Astrocyte (in vitro differentiated cells and primary cell): ENCODE measurements around the gene ANAPC16. TPM values are rescaled to one million over a fixed set of nuclear protein-coding genes. Genes with fewer than 3 reads are reported as not detected.
"Not testable (repeated sequence)": the region's sequence is repeated elsewhere in the genome, so short reads cannot be mapped to it uniquely, and the experiment has no call there.

Experiments used
- DNase-seq: peaks from one replicate; pipeline ENCODE4 v3.0.0-alpha.2; 2010; ENCODE audit warnings: low read depth
- FAIRE-seq: peaks from 2 replicates; lab custom pipeline; 2011; peaks lifted over from hg19 to GRCh38; lab: Jason Lieb, UNC
- H2AFZ ChIP-seq: 2 replicates; pipeline ENCODE4 v1.6.0; 2012; ENCODE audit warnings: low read depth, low read length, inconsistent platforms
- H3K27ac ChIP-seq: 2 replicates; pipeline ENCODE4 v1.5.1; 2011; ENCODE audit warnings: low read depth, low read length, inconsistent platforms
- H3K27me3 ChIP-seq: 2 replicates; pipeline ENCODE4 v1.6.0; 2011; ENCODE audit warnings: low read length, inconsistent platforms; ENCODE audit not compliant: insufficient read depth
- H3K36me3 ChIP-seq: 2 replicates; pipeline ENCODE4 v1.5.1; 2011; ENCODE audit warnings: low read length, inconsistent platforms; ENCODE audit not compliant: insufficient read depth
- H3K4me1 ChIP-seq: 2 replicates; pipeline ENCODE4 v1.5.1; 2011; ENCODE audit warnings: low read length, inconsistent platforms; ENCODE audit not compliant: insufficient read depth
- H3K4me2 ChIP-seq: 2 replicates; pipeline ENCODE4 v1.6.0; 2012; ENCODE audit warnings: low read length, inconsistent platforms
- H3K4me3 ChIP-seq: 2 replicates; pipeline ENCODE4 v1.5.1; 2011; ENCODE audit warnings: low read depth, mild to moderate bottlenecking, low read length, inconsistent platforms; ENCODE audit not compliant: insufficient read depth
- H3K79me2 ChIP-seq: 2 replicates; pipeline ENCODE4 v1.6.0; 2012; ENCODE audit warnings: mild to moderate bottlenecking, low read length, inconsistent platforms; ENCODE audit not compliant: insufficient read depth
- H3K9ac ChIP-seq: 2 replicates; pipeline ENCODE4 v1.6.0; 2012; ENCODE audit warnings: mild to moderate bottlenecking, low read length, inconsistent platforms
- H3K9me3 ChIP-seq: 2 replicates; pipeline ENCODE4 v1.5.1; 2012; ENCODE audit warnings: low read depth, mild to moderate bottlenecking, low read length, inconsistent platforms; ENCODE audit not compliant: insufficient read depth
- H4K20me1 ChIP-seq: 2 replicates; pipeline ENCODE4 v1.6.0; 2012; ENCODE audit warnings: low read length, inconsistent platforms; ENCODE audit not compliant: insufficient read depth
- H3K27ac Mint-ChIP-seq: one replicate; pipeline ENCODE4 v1.8.0; 2021; ENCODE audit warnings: mild to moderate bottlenecking, mixed read lengths; ENCODE audit not compliant: unreplicated experiment
- H3K27me3 Mint-ChIP-seq: one replicate; pipeline ENCODE4 v1.8.0; 2021; ENCODE audit warnings: low read depth, mixed read lengths; ENCODE audit not compliant: unreplicated experiment
- H3K36me3 Mint-ChIP-seq: one replicate; pipeline ENCODE4 v1.8.0; 2021; ENCODE audit warnings: low read depth, mixed read lengths; ENCODE audit not compliant: unreplicated experiment
- H3K4me1 Mint-ChIP-seq: one replicate; pipeline ENCODE4 v1.8.0; 2021; ENCODE audit warnings: low read depth, mixed read lengths; ENCODE audit not compliant: unreplicated experiment
- H3K4me3 Mint-ChIP-seq: one replicate; pipeline ENCODE4 v1.8.0; 2021; ENCODE audit warnings: mild to moderate bottlenecking, moderate library complexity, mixed read lengths; ENCODE audit not compliant: unreplicated experiment
- H3K9me3 Mint-ChIP-seq: one replicate; pipeline ENCODE4 v1.8.0; 2021; ENCODE audit warnings: mild to moderate bottlenecking, mixed read lengths; ENCODE audit not compliant: unreplicated experiment
- EZH2 ChIP-seq: IDR thresholded peaks from 2 replicates; pipeline ENCODE4 v1.6.1; 2012; ENCODE audit warnings: mild to moderate bottlenecking, low read length, inconsistent platforms; ENCODE audit not compliant: insufficient read depth
- total RNA-seq: library from RNA; stranded (reverse); gene quantifications from 2 replicates; pipeline ENCODE4 v1.2.1, GENCODE V29; 2021
- TF ChIP-seq, protein P1 (sequence below): IDR thresholded peaks from 2 replicates; pipeline ENCODE4 v1.5.1; 2011; ENCODE audit warnings: low read depth, mild to moderate bottlenecking, inconsistent platforms, low read length, moderate library complexity; ENCODE audit not compliant: insufficient read depth

Gene ANAPC16
- total RNA-seq, 1 donor from 2014 or later: 47.3 TPM

DNA sequence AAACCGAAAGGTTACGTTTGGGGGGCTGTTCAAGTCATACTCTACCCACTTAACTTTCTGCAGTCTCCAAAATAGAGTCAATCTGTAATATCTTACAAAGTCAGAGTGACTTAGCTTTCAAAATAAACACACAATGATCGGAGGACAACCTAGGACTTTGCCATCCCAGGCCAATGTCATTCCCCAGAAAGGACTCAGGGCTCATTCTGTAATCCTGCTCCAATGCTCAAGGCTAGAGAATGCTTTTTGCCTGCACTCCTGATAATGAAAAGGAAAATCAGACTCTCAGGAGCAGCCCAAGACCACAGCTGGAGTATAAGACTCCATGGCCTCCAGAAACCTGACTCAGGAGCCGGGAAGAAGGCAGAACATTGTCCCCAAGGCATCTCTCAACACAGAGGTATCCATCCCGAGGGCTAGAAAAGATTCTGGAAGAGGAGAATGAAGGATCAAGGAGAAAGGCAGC, 28.8 kb downstream of the ANAPC16 start:
- H3K4me3 ChIP-seq: no peak overlapping the region
- no peak overlapping the region for H2AFZ ChIP-seq
- H3K36me3 ChIP-seq: no peaks in the 10 kb centered on the region
- H3K4me2 ChIP-seq: no peak overlapping the region
- DNase-seq (no peak), FAIRE-seq (no peak)
- peaks cover 14% of the 10 kb centered on the region for H3K4me1 ChIP-seq
- H3K27me3 ChIP-seq: no peaks in the 10 kb centered on the region
- Mint-ChIP-seq H3K27ac (peak overlapping the region; percentile 41), H3K4me3 (peak overlapping the region; percentile 4), H3K9me3 (no peaks in the 10 kb centered on the region), H3K4me1 (peaks cover 35% of the 10 kb centered on the region), H3K36me3 (no peaks in the 10 kb centered on the region), H3K27me3 (no peaks in the 10 kb centered on the region)
- no peak for TF ChIP-seq EZH2
- TF ChIP-seq, protein P1, sequence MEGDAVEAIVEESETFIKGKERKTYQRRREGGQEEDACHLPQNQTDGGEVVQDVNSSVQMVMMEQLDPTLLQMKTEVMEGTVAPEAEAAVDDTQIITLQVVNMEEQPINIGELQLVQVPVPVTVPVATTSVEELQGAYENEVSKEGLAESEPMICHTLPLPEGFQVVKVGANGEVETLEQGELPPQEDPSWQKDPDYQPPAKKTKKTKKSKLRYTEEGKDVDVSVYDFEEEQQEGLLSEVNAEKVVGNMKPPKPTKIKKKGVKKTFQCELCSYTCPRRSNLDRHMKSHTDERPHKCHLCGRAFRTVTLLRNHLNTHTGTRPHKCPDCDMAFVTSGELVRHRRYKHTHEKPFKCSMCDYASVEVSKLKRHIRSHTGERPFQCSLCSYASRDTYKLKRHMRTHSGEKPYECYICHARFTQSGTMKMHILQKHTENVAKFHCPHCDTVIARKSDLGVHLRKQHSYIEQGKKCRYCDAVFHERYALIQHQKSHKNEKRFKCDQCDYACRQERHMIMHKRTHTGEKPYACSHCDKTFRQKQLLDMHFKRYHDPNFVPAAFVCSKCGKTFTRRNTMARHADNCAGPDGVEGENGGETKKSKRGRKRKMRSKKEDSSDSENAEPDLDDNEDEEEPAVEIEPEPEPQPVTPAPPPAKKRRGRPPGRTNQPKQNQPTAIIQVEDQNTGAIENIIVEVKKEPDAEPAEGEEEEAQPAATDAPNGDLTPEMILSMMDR: no peak
- H4K20me1 ChIP-seq: no peaks in the 10 kb centered on the region
- no peak overlapping the region for H3K9ac ChIP-seq
- no peaks in the 10 kb centered on the region for H3K9me3 ChIP-seq
- no peak overlapping the region for H3K27ac ChIP-seq
- no peaks in the 10 kb centered on the region for H3K79me2 ChIP-seq

DNA sequence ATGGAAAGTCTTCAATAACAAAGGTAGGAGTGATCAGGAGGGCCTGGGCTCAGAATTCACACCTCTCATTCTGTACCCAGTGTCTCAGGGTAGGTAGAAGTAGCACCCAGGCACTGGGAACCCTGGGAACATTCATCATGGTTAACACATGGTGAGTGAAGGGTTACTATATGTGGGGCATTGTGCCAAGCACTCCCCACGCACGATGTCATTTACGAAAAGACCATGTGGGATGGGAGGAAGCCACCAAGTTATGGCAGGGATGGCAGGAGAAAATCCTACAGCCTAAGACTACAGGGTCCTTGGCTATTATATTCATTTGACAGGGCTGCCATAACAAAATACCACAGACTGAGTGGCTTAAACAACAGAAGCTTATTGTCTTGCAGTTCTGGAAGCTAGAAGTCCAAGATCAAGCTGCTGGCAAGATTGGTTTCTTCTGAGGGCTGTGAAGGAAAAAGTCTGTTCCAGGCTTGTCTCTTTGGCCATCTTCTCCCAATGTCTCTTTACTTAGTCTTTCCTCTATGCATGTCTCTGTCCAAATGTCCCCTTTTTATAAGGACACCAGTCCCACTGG, 30.2 kb downstream of the ANAPC16 start:
- Histone ChIP-seq H2AFZ (no peak overlapping the region), H3K9me3 (no peaks in the 10 kb centered on the region), H3K4me1 (peaks cover 14% of the 10 kb centered on the region), H4K20me1 (no peaks in the 10 kb centered on the region), H3K9ac (no peak overlapping the region), H3K4me2 (no peak overlapping the region), H3K79me2 (no peaks in the 10 kb centered on the region), H3K27ac (no peak overlapping the region), H3K4me3 (no peak overlapping the region), H3K27me3 (no peaks in the 10 kb centered on the region), H3K36me3 (no peaks in the 10 kb centered on the region)
- Mint-ChIP-seq H3K4me3 (no peak overlapping the region), H3K27ac (no peak overlapping the region), H3K27me3 (no peaks in the 10 kb centered on the region), H3K9me3 (no peaks in the 10 kb centered on the region), H3K36me3 (no peaks in the 10 kb centered on the region), H3K4me1 (peaks cover 34% of the 10 kb centered on the region)
- no peak for FAIRE-seq
- no peak for TF ChIP-seq EZH2
- TF ChIP-seq, protein P1: no peak
- DNase-seq: no peak

DNA sequence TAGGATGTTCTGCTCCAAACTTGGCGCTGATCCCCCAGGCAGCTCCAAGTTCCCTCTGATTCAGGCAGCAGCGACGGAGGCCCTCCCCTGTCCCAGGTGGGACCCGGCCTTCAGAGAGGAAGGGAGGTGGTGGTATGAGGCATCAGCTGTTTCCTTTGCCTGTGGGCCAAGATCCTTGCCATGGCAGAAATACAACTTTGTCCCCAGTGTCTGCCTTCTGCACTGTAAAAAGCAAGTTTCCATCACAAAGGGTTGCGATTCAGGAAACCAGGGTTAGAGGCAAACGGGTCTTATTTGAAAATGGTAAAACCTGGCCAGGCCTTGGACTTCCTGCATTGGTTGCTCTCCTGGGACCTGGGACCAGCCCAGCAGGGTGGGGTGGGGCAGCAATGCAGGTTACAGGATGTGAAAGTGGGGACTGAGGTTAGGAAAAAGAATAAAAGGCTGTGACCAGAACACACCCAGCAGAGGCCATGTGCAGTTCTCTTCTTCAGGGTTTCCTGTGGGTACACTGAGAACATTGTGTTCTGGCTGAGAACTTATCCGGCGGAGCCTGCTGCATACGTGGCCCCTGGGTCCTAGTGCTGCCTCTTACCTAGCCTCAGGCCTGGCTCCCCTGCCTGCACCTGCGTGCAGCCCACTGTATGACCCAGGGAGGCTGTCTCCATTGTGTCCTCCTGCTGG, 32.8 kb downstream of the ANAPC16 start:
- no peaks in the 10 kb centered on the region for H4K20me1 ChIP-seq
- no peaks in the 10 kb centered on the region for H3K36me3 Mint-ChIP-seq
- no peaks in the 10 kb centered on the region for H3K79me2 ChIP-seq
- no peak overlapping the region for H3K9ac ChIP-seq
- H3K27ac ChIP-seq: no peak overlapping the region
- peaks cover 14% of the 10 kb centered on the region for H3K4me1 ChIP-seq
- H3K4me2 ChIP-seq: no peak overlapping the region
- H3K36me3 ChIP-seq: no peaks in the 10 kb centered on the region
- no peaks in the 10 kb centered on the region for H3K27me3 ChIP-seq
- peaks cover 3% of the 10 kb centered on the region for H3K27me3 Mint-ChIP-seq
- H3K9me3 Mint-ChIP-seq: no peaks in the 10 kb centered on the region
- DNase-seq (no peak), FAIRE-seq (no peak)
- peak overlapping the region; percentile 55 for H2AFZ ChIP-seq
- H3K4me1 Mint-ChIP-seq: peaks cover 30% of the 10 kb centered on the region
- TF ChIP-seq, protein P1: no peak
- no peak for TF ChIP-seq EZH2
- no peak overlapping the region for H3K4me3 ChIP-seq
- H3K27ac Mint-ChIP-seq: no peak overlapping the region
- H3K4me3 Mint-ChIP-seq: no peak overlapping the region
- no peaks in the 10 kb centered on the region for H3K9me3 ChIP-seq

DNA sequence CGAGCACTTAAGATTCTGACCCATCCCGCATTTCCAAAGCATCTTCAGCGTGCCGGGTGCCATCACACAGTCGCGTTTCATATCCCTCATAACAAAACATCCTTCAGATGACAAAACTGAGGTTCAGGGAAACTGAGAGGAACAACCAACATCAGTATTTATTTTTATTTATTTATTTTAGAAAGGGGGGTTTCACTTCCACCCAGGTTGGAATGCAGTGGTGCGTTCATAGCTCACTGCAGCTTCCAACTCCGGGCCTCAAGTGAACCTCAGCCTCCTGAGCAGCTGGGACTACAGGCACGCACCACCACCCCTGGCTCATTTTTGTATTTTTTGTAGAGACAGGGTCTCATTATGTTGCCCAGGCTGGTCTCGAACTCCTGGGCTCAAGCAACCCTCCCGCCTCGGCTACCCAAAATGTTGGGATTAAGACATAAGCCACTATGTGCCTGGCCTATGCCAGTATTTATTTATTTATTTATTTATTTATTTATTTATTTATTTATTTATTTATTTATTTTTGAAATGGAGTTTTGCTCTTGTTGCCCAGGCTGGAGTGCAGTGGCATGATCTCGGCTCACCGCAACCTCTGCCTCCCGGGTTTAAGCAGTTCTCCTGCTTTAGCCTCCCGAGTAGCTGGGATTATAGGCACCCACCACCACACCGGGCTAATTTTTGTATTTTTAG, 33.5 kb downstream of the ANAPC16 start:
- H3K36me3 ChIP-seq, DNase-seq, H3K9me3 Mint-ChIP-seq, H3K9ac ChIP-seq, H3K27me3 ChIP-seq, H3K36me3 Mint-ChIP-seq, H3K9me3 ChIP-seq, H3K4me3 ChIP-seq, H3K27ac ChIP-seq, H4K20me1 ChIP-seq, H3K4me2 ChIP-seq, FAIRE-seq, H3K27me3 Mint-ChIP-seq, H3K27ac Mint-ChIP-seq, H3K79me2 ChIP-seq, H3K4me1 ChIP-seq, H3K4me3 Mint-ChIP-seq: not testable (repeated sequence)
- peaks cover 29% of the 10 kb centered on the region for H3K4me1 Mint-ChIP-seq
- H2AFZ ChIP-seq: peak overlapping the region; percentile 55
